GM18507 (cell line): ENCODE results near the gene CRADD.
A peak's percentile ranks its signal among the peaks of the same experiment; 100 is the strongest.

Experiments
- DNase-seq: peaks from one replicate; pipeline ENCODE4 v3.0.0; 2011; ENCODE audit warnings: low read depth; ENCODE audit not compliant: insufficient read length; ENCODE audit errors: extremely low spot score
- FAIRE-seq: peaks from 2 replicates; lab custom pipeline; 2011; peaks lifted over from hg19 to GRCh38; lab: Jason Lieb, UNC

CRADD gene

DNA sequence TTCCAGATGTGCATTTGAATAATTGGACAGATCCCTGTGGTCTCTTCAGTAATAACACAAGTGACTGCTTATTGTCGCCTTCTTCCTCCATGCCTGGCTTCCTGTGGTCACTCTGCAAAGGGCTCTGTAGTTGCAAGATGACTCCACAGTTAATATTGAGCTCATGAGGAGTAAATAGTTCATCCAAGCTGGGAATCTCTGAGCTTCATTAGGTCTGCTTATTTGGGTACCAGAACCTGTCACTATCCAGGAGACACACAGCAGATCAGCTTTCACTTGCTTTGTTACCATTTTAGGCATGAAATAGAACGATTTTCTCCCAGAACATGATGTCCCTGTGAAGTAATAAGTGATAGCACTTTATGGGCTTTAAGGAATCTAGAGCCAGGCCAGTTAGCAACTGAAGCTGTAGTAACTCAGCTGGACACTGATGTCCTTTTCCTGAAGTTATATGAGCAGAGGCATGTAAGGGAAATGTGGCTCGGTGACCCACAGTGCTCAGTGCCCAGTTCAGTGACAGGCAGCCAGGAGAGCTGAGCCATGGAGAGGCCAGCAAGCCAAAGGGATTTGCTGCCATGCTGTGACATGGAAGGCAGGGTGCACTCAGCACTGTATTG lies 50.1 kb downstream of the CRADD start:
- no peak for DNase-seq
- peak; percentile 5 for FAIRE-seq

DNA sequence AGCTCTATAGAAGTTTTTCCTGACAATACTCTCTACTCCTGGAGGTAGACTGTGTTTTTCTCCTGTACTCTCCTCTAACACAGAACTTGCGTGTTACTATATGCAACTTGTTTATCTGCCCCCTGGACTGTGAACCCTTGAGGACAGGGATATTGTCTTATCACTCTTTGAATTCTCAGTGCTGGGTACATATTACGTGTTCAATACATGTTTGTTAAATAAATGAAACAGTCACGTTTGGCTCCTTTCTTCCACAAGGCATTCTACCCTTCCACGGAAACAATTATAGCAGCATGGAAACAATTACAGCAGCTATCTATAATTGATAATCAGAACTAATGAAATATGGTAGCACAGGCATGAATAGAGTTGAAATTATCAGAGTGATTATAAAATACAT lies 50.7 kb downstream of the CRADD start:
- FAIRE-seq: no peak
- DNase-seq: no peak

DNA sequence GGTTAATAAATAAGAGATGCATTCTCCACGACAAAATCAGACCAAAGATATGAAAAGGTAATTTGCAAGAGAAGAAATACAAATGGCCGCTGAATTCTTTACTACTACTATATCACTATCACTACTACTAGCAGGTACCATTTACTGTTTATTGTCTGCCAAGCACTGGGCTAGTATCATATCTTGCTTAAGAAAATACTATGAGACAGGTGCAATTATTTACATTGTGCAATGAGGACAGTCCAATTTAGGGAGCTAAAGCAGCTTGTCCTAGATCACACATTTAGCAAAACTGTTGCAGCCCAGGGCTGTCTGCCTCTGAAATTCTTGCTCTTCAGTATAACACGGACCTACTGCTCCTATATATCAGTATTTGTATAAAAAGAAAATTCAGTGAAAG lies 52.8 kb downstream of the CRADD start:
- no peak for FAIRE-seq
- no peak for DNase-seq

DNA sequence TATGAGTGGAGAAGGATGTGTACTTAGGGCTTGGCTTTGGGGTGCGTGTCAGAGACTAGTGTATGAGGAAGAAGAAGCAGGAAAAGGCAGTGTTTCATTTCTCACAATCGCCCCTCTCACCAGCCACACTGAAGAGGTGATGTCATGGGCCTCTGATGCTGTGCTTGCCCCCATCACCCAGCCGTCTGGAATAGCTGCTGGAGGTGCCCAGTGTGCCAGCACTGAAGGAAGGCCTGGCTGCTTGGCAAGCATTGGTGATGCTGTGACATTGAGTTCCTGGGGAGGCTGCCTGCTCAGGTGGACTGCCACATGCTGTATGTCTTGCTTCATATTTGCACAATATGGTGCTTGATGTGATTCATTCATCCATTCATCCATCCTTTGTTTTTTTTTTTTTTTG lies 56.2 kb downstream of the CRADD start:
- DNase-seq (no peak), FAIRE-seq (no peak)

DNA sequence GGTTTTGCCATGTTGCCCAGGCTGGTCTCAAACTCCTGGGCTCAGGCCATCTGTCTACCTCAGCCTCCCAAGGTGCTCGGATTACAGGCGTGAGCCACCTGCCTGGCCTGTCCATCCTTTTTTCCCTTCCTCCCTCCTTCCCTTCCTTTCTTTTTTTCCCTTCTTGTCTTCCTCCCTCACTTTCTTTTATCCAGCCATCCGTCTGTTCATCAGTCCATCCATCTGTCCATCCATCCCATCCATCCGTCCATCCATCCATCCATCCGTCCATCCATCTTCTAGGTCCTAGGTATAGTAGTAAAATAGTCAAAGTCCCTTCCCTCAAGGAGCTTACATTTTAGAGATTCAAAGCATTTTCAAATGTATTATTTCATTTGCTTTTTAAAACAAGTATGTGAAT lies 56.8 kb downstream of the CRADD start:
- DNase-seq (no peak), FAIRE-seq (no peak)

DNA sequence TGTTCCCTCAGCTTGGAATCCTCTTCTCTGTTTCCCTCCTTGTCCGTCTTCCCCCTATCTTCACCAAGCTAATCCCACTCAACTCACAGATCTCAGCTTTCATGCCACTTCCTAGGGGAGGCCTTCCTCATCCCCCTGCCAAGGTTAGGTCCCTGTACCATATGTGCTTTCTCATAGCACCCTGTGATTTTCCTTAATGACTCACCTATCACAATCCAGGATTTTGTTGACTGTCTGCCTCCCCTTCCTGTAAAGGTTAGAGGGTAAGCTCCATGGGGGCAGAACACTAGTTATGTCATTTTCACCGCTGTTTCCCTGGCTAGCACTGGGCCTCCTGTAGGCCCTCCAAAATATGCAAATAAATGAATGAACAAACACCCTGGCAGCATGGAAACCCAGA lies 57.6 kb downstream of the CRADD start:
- DNase-seq: no peak
- FAIRE-seq: no peak

DNA sequence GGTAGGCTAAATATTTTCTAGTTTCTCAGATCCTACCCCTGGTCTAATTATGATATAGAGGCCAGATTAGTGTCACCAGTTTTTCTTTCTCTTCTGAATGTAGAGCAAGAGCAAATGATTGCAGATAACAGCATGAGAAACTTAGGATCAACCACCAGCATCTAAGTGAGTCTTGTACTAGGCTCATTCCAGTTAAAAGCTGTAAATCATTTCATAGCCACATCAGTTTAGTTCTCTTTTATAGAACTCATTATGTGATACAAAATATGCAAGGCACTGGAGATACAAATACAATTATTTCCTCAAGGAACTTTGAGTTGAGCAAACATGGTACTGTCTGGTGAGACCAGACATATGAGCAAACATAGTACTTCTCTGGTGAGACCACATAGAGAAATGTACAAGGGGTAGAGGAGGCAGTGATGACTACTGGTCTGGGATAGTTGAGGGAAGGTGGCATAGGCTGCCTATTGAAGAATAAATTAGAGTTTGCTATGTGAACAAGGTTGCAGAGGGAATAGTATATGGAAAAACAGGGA lies 59.5 kb downstream of the CRADD start:
- FAIRE-seq (no peak), DNase-seq (no peak)

DNA sequence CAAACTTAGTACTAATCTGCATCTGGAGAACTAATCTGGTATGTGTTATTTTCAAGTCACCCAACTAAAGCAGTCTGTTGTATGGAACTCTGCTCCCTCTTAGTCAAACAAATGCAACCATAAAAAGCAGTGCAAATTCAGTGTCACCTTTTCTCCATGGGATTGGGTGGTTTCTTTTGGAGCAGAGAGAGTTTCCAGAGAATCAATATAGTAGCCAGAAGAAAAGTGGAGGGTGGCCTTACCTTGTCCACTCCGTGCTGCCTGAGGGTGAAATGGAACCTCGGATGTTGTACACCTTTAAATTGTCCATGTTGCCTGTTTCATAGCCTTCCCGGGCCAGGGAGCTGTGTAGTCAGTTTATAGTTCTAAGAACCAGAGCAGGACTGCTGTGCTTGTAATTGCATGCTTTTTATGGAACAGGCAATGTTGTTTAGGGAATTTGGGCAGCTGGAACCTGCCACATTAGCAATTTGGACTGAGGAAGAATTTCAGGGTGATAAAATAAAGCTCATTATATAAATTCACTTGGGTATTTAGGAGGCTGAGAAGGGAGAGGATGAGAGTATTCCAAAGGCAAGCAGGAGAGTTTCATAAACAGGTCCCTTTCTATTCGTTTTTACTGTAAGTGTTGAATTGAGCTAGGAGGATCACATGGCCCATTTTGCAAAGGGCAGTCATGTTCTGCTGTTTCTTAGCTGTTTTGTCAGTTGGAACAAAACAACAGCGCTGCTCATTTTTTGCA lies 60.5 kb downstream of the CRADD start:
- DNase-seq (no peak), FAIRE-seq (no peak)

DNA sequence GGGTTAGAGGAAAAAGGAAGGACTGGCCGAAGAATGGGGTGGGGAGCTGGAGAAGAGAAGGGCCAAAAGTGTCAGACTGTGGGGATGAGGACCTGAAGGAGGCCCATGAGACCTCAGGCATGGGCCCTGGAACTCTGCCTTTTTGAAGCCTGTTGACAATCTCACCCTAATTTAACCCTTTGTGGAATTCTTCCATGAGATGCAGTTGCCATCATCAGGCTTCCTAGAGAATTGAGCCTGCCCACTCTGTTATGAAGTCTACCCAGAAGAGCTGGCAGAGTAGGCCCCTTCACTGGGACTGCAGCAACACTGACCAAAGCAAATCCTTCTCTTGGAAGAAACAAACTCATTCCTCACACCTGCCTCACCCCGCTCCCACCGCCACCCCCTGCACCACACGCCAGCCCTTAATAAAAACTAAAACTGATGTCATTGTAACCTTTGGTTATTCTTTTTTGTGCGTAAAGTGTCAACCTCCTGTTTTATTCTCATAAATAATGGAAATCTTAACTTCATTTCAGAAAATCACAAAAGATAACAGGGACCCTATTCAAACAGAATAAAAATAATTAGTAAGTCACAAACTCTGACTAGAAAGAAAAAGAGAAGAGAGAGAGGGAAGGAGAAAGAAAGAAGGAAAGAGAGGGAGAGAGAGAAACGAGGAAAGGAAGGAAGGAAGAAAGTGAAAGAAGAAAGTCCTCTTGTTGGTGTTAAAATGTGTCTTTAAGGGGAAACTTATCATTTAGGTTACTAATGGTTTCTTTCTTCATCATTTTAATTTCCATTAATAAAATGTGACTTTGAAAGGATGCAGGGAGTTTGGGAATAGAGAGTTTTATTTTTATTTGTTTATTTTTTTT lies 61.3 kb downstream of the CRADD start:
- FAIRE-seq (no peak), DNase-seq (no peak)

DNA sequence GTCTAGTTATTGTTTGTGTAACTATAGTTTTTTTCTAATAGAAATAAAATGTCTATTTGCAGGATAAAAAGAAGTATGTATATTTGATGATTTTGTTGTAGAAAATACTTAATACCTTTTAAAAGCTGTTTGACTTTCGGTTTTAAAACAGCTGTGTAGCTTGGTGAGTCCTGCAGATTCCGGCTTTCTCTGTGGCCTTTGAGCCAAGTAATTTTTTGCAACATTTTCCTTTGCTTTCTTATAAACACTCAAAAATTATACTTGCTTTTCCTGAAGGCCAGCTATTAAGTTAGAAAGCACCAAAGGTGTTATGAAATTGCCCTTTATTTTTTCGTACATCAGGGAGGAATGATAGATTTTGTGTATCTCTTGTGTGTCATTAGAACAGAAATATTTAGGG lies 63.6 kb downstream of the CRADD start:
- DNase-seq (no peak), FAIRE-seq (no peak)

DNA sequence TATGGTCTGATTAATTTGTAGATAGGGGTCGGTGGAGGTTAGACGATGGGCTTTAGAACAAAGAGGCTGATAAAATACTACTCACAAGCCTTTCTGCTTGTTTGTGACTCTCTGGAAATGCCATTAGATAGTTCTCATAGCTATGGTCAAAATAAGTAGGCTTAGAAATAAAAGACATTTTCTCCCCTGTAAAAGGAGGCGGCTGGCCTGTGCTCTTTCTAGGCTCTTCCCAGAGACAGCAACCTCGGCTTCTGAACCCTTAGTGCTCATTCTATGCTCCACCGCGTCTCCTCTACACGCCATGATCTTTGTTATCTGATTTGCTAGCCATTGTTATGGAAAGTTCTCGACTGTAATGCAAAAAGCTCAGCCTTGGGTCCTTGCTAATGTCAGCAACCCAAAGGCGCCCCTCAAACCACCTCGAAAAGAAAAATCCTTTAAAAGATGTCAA lies 64.5 kb downstream of the CRADD start:
- DNase-seq (no peak), FAIRE-seq (no peak)

DNA sequence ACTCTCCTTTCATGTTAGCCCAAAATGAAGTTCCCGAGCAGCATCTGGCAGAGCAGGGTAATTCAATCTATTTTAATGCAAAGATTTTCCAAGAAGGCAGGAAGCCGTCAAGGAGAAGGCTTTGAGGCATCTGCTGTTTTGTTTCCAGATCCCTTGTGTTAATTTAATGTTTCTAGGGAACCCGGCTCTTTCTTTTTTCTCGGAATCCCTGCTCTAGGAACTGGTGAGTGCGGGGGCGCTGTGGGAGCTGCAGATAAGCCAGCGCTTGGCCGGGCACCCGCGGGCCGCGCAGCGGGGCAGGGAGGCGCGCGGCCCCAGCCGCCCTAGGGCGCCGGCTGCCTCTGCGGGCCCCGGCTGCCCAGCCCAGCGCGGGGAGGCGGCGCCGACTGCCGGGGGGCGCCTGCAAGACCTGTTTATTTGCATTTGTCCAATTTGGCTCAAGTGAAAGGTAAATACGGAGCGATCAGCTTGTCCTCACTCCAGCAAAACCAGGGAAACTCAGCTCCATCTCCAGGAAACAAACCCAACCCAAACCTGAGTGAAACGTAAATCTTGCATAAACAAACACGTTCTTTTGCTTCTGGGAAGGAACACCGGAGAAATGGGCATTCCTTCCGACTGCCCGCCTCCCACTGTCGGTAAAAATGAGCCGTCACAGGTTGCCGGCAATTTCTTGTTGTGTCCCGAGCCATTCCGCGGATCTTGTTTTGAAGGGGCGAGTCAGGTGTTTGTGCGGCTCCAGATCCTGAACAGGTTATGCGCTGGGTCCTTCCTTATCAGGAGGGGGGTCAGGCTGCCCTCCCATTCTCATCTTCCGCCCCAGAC lies 65.1 kb downstream of the CRADD start:
- FAIRE-seq (peak; percentile 29), DNase-seq (peak; percentile 48)

DNA sequence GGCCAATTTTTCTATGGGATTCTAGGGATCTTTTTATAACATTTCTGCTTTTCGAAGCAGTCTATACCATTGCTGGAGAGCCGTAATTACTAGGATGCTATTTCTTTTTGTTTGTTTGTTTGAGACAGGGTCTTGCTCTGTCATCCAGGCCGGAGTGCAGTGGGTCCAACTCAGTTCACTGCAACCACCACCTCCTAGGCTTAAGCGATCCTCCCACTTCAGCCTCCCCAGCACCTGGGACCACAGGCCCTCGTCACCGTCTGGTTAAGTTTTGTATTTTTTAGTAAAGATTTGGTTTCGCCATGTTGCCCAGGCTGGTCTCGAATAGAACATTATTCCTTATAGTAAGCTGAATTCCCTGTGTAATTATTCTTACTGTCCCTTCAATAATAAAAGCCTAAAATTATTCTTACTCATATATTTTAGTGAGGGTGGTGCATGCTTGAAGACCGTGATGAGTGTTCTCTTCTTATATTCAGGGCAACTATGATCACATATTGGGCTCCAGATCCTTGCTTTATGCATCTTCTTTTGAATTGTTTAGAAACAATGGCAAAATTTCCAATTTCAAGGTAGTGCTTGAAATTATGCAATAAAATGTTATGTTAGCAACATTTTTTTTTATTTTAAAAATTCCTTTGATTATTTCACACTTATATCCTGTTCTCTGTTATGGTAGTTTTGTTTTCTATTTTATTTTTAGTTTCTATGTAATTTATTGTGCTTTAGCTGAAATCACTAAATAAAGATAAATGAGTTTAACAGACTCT lies 66.2 kb downstream of the CRADD start:
- FAIRE-seq: no peak
- no peak for DNase-seq

DNA sequence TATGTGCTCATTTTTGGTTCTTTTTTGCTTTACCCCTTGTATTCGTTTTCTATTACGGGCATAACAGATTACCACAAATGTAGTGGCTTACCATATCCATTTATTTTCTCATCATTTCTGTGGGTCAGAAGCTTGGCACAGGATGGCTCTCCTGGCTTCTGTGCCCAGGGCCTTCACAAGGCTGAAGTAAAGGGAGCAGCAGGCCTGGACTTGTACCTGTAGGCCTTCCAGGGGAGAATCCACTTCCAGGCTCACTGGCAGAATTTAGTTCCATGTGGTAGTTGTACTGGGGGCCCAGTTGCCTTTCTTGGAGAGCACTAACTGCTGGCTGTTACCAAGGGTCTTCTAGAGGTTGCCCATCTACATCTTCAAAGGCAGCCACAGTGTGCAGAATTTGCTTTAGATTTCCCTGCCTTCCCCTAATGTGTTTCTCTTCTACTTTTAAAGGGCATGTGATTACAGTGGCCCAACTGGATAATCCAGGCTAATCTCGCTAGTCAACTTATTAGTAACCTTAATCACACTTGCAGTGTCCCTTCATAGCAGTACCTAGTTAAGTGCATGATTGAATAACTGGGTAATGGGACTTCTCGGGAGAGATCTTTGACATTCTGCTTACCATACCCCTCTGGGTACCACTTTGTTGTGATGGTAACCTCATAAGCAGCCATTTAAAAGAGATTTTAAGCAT lies 67.0 kb downstream of the CRADD start:
- no peak for DNase-seq
- no peak for FAIRE-seq

DNA sequence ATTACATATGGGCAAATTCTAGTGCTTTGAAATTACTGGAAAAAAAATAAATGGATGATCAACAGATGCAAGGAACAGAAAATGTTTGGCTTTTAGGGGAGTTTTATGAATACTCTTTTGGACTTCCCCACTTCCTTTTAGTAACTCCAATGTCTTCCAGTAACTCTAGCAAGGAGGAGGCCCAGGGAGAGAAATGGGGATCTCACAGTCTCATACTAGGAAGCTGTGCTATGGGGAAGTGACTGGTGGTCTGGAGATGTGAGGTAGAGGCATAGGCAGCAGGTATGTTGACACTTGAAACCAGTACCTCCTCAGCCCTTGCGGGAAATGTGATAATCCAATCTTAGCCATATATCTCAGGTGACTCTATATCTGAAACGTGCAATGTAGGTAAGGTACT lies 68.1 kb downstream of the CRADD start:
- DNase-seq (no peak), FAIRE-seq (no peak)

DNA sequence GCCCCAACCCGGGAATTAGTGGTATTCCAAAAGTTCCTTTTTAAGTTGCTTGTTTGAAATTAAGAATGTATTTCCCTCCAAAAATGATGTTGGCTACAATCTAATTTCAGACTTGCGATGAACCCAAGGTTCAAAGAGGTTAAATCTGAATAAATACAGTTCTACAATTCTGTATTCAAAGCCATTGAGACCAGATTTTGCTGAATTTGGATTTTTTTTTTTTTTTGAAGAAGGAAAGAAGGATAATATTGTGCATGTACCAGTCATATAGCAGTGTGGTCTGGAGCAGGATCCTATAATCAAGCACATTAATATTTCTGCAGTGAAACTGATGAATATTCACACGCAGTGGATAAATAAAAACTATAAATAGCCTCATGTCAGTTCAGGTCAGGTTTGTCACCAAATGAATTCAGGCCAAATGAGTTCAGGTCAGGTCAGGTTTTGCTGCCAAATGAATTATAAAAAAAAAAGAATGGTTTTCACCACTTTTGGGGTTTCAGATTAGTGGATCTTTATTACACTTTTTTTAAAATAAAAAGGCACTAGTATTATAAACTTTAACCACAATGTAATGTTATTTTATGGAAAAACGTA lies 69.5 kb downstream of the CRADD start:
- DNase-seq (no peak), FAIRE-seq (no peak)

DNA sequence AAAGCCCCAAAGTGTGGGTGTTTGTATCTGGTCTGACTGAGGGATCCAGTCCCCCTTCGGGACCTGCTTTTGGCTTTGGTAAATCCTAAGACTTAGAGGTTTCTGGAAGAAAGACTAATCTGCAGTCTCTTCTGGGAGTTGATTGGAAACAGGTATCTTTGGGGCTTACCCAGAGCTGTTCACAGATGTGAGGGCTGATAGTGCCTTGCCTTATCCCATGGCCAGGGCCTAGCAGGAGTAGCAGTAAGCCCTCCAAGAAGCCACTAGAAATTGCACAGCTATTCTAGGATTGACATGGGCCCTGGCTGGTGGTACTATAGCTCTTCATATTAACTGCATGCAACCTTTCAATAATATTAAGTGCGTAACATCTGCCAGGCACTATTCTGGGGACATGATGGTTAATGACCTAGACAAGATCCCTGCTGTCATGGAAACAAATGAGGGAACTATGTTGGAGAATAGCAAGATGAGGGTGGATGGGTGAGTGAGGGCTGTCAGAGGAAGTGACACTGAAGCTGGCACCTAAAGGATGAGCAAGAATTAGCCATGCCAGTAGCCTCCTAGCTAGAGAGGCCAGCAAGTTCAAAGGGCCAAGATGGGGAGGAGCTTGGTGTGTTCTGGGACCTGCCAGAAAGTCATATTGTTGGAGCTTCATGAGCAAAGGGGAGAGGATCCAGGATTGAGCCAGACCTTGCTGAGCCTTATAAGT lies 71.7 kb downstream of the CRADD start:
- DNase-seq: no peak
- FAIRE-seq: no peak
